NCI-H1694 treated with DMSO at 0.1 percent for 48 hours (cell line): ENCODE measurements around the gene SLCO4A1.
"Not testable (repeated sequence)": the region's sequence is repeated elsewhere in the genome, so short reads cannot be mapped to it uniquely, and the experiment has no call there.

Source experiments
- DNase-seq: peaks from one replicate; lab custom pipeline; 2025; lab: John Stamatoyannopoulos, UW

The SLCO4A1 gene

GRCh38 chr20:62622877-62623487, 19.3 kb upstream of the SLCO4A1 start:
- no peak for DNase-seq

GRCh38 chr20:62623488-62624324, 18.6 kb upstream of the SLCO4A1 start:
- DNase-seq, result no peak

GRCh38 chr20:62624325-62624690, 18.0 kb upstream of the SLCO4A1 start:
- DNase-seq, result no peak

DNA sequence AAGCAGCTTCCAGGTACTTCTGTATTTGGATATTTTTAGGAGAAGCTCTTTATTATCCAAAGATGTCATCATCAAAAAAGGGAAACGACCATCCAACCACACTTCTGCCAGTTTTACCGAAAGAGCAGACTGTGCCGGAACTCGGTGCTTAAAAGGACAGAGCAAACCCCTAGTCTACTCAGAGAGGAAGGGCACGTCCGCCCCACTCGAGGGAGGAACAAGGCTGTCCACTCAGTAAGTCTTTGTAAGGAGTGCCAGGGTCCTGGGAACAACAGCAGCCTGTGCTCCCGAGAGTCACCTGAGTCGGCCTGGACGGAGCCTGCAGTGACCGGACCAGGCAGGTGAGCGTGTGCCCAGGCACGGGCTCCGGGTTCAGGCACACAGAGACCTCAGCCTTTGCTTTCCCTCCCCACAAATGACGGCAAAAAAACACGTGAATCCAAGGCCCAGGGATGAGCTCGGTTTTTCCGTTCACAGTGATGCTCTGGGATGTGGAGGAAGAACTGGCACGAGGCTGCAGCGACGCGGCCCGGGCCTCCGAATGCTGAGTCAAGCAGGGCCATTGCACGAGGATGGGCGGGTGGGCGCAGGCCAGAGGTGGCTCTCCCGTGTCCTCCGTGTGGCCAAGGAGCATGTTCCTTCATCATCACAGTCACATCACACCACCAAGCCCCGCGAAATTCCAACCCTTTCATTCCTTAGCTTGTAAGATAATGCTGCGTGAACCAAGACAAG, 17.4 kb upstream of the SLCO4A1 start:
- DNase-seq, result no peak

DNA sequence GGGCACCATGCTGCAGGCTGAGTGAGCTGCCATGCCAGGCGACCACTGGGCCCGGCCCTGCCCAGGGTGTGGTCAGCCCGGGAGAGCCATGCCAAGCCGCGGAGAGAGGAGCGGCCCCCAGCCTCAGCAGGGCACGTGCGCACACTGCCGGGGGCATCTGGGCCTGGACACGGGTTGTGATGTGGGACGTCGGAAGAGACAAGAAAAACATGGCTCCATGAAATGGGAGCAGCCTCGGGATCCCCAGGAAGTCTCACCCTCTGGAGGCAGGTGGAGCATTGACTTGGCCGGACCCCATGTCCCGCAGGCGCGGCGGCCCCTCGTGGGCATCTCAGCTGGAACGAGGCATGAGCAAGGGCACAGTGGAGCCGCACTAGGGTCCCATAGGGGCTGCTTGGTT, 16.8 kb upstream of the SLCO4A1 start:
- no peak for DNase-seq

- DNase-seq, result no peak
These were observed 16.3 kb upstream of the SLCO4A1 start for GRCh38 chr20:62625921-62626547.

- DNase-seq, result not testable (repeated sequence)
These were observed 14.9 kb upstream of the SLCO4A1 start for GRCh38 chr20:62627425-62627824.

- DNase-seq, result no peak
These were observed 14.2 kb upstream of the SLCO4A1 start for GRCh38 chr20:62627901-62628612.

DNA sequence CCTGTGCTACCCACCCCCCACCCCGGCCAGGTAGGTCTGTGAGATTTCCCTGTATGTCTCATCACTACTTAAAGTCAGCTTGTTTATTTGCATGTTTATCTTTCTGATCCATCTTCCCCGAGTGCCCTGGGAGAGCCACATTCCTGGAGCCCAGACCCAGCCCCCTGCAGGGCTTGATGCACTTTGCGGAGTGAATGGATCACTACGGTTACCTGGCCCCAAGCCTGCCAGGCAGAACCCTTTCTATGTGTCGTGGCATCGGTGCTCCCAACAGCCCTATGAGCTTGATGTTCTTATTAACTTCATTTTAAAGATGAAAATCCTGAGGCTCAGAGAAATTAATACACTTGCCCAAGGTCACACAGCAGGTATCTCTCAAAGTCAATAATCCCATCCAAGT, 13.6 kb upstream of the SLCO4A1 start:
- no peak for DNase-seq

GRCh38 chr20:62629864-62630470, 12.3 kb upstream of the SLCO4A1 start:
- DNase-seq, result no peak

GRCh38 chr20:62631336-62632308, 10.7 kb upstream of the SLCO4A1 start:
- DNase-seq, result no peak

DNA sequence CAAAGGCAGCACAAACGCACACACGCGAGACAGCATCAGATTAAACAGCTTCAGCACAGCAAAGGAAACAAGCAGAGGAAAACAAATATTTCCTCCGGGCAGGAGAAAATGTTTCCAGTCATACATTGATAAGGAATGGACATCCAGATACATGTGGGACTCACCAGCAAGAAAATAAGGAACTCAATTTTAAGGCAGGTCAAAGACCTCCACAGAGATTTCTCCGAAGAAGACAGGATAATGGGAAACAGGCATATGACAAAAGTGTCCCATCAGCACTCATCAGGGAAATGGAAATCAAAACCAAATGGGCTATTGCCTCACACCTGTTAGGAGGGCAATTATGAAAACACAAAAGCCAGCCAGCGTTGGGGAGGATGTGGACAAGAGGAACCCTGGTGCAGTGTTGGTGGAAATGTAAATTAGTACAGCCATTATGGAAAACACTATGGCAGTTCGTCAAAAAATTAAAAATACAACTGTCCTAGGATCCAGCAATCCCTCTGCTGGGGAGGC, 9.7 kb upstream of the SLCO4A1 start:
- DNase-seq, result no peak

DNA sequence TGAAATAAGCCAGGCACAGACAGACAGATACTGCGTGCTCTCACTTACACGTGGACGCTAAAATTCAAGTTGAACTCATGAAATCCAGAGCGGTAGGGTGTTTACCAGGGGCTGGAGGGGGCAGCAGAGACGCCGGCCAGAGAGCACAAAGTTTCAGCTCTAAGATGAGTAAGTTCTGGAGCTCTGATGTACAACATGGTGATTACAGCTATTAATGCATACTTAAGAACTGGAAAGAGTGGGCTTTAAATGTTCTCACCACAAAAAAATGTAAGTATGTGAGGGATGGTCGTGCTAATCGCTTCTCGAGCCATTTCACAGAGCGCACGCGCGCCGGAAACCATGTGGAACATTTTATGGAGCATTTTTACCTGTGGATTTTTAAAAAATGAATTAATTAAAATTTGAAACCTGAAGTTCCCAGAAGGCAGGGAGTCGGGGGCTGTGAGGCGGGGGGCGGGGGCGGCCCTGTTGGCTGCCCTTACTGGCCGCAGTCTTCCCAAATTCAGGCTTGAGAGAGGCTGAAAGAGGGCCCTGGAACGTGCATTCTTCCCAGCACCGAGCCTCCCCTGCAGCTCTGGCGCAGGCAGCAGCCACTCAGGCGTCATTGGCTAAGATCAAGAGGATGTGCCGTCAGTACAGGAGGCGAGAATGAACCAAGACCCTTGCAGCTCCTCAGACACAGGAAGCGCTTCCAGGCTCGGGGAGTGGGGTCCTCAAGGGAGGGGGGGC, 8.5 kb upstream of the SLCO4A1 start:
- DNase-seq, result no peak

GRCh38 chr20:62634330-62634967, 7.9 kb upstream of the SLCO4A1 start:
- no peak for DNase-seq

DNA sequence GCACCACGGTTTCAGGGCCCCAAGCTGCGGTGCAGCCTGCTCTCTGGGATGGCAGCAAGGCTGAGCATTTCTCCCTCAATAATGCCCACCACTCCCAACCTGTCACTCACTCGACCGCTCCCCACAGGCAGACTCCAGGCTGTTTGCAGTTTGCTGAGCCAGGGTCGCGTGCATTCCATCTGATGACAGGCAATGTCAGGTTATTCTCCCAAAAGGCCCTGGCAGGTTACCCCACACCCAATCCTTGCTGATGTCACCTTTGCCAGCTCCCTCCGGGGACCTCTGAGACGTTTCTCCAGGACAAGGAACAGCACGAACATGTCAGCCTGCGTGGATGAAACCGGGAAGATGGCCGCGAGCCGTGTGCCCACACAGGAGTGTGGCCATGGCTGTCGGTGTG, 7.1 kb upstream of the SLCO4A1 start:
- DNase-seq, result no peak

DNA sequence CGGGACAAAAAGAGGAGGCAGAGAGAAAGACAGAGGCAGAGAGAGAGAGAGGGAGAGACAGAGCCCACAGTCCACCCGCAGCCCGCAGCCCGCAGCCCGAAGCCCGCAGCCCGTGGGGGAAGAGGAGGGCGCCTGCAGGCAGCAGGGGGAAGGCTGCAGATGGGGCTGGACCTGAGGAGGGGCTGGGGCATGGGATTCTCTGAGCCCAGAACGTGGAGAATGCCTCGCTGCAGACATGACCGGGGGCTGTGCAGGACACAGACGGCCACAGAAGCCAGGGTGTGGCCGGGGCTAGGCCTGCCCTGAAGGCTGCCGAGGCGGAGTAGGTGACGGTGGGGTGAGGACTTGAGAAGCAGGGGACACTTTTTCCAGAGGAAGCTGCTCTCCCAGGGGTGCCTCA, 6.5 kb upstream of the SLCO4A1 start:
- DNase-seq, result no peak

DNA sequence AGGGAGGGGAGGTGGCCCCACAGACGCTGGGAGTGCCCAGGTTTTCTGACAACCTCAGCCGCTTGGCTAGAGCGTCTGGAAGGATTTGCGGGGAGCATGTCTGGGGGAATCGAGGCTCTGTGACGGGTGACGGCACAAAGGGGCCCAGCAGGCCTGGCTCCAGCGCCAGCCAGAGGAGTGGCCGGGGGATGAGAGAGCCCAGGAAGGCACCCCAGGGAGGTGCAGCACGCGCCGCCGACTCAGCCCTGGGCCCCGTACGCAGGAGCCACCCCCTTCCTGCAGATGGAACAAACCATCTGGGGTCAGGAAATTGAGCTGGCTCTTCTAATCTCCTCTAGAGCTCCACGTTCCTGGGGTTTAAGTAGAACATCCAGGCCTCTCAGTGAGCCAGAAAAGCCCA, 5.9 kb upstream of the SLCO4A1 start:
- DNase-seq, result no peak

DNA sequence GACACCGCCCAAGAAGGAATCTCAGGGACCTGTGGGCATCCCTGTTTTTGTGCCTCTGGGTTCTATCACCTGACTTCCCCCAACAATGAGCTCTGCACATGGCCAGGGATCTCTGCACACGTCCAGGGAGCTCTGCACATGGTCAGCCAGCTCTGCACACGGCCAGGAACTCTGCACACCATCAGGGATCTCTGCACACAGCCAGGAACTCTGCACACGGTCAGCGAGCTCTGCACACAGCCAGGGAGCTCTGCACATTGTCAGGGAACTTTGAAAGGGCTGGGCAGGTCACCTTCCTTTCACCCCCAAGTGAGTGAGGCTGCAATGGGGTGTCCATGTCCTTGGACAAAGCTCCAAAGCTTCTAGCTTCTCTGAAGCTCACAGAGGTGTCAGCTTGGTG, 5.2 kb upstream of the SLCO4A1 start:
- no peak for DNase-seq

DNA sequence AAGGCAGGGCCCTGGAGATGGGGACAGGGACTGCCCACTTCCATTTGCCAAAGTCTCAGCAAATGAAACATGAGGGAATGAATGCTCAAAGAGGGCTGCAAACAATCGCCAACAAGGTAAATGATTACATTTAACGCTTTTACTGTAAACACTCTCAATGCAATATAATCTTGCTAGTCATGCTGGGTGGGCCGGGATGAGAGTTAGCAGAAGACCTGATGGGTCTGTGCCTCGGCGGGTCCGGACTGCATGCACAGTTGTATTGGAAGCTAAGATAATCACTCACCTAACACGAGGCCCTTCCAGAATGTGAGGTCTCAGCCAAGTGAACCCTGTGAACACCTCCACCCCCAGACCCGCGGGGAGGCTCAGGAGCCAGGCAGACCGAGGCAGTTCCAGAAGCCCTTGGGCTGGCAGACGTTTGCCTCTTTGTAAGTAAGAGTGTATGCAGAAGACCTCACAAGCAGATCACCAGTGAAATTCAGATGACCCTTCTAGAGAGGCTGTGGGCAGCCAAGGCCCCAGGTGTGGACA, 4.7 kb upstream of the SLCO4A1 start:
- DNase-seq, result no peak
